ENCODE results near the gene UBE2K.
"Not testable (repeated sequence)": the region's sequence is repeated elsewhere in the genome, so short reads cannot be mapped to it uniquely, and the experiment has no call there.

The UBE2K gene

DNA sequence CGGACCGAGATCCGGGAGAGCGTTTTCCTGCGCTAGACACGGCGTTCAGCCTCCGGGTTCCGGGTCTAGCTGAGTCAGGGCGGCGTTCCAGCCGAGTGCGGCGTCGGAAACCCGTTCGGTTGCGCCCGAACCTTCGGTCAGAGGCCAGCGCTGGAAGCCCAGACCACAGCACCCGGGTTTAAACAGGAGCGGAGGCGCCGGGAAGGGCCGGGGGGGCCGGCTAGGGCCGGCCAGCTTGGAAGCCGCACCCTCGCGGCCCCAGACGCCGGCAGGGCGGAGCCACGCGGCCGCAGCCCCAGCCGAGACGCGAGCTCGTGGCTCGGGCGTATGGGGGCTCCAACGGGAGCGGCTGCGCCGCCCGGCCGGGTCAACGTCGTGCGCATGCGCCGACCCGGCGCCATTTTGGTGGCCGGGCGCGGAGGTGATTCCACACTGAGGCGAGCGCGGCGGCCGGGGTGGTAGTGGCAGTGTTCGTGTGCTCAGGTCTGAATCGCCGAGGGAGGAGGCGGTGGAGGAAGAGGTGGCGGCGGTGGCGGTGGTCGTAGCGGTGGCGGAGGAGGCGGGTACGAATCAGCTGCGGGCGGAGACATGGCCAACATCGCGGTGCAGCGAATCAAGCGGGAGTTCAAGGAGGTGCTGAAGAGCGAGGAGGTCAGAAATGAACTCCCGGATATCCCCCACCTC lies at the start of gene UBE2K:
Gene UBE2K, plus strand, starts transcription at position 397 of the 684 bp plus-strand sequence. Its CDS starts 192 bp downstream, at position 589.
- DNase-seq (ENCODE audit: low read depth in 3 of 3) = peak; percentile 78 to 87 (median 84)

GRCh38 chr4:39648213-39648612 lies 49.7 kb upstream of the UBE2K start:
- DNase-seq (ENCODE audit: low read depth in 3 of 3) = no peak

- no peak for DNase-seq (ENCODE audit: low read depth in 3 of 3)
These were observed 48.9 kb upstream of the UBE2K start for GRCh38 chr4:39648827-39649558.

- no peak for DNase-seq (ENCODE audit: low read depth in 3 of 3)
These were observed 48.2 kb upstream of the UBE2K start for GRCh38 chr4:39649639-39650265.

DNA sequence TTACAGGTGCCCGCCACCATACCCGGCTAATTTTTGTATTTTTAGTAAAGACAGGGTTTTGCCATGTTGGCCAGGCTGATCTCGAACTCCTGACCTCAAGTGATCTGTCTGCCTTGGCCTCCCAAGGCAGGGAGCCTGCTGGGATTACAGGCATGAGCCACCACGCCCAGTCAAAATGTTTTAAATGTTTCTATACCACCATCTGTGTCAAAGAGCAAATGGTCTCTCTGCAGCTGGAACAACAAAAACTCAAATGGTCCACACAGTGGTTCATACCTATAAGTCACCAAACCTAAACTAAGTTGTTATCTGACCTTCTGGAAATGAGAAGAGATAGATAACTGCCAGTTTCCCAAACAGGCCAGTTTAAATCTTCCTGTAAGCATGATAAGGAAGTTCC lies 46.4 kb upstream of the UBE2K start:
- not testable (repeated sequence) for DNase-seq (ENCODE audit: low read depth in 3 of 3)

GRCh38 chr4:39655211-39655610 lies 42.7 kb upstream of the UBE2K start:
- DNase-seq (ENCODE audit: low read depth in 3 of 3) = no peak

GRCh38 chr4:39655876-39656275 lies 42.1 kb upstream of the UBE2K start:
- no peak for DNase-seq (ENCODE audit: low read depth in 3 of 3)

GRCh38 chr4:39656638-39657037 lies 41.3 kb upstream of the UBE2K start:
- not testable (repeated sequence) for DNase-seq (ENCODE audit: low read depth in 3 of 3)

DNA sequence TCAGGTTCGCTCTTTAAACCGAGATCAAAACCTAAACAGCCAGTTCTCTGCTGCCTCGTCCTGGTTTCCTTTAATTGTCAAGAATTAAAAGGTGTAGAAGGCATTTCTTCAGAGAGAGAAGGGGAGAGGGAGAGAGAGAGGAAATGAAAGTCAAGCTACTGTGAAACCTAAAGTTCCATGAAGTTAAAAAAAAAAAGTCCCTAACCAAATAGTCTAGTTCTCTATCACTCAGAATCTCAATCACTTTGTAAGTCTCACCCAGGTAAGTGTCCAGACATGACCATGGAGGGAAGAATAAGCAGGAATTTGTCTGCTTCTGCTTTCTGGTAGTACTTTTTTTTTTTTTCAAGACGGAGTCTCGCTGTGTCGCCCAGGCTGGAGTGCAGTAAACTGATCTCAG lies 40.5 kb upstream of the UBE2K start:
- DNase-seq (ENCODE audit: low read depth in 3 of 3) = no peak

DNA sequence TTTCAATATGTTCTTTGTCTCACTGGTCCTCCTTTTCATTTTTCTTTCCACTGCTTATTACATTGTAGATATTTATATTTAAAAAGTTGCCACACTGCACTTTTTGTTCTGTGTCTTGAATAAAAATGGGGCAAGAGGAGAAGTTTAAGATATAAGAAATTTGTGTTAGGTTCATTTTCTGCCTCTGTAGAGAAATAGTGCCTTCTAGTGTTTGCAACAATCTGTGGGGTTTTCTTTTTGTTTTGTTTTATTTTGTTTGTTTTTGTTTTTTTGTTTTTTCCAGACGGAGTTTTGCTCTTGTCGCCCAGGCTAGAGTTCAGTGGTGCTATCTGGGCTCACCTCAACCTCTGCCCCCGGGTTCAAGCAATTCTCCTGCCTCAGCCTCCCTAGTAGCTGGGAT lies 39.2 kb upstream of the UBE2K start:
- DNase-seq (ENCODE audit: low read depth in 3 of 3) = no peak

DNA sequence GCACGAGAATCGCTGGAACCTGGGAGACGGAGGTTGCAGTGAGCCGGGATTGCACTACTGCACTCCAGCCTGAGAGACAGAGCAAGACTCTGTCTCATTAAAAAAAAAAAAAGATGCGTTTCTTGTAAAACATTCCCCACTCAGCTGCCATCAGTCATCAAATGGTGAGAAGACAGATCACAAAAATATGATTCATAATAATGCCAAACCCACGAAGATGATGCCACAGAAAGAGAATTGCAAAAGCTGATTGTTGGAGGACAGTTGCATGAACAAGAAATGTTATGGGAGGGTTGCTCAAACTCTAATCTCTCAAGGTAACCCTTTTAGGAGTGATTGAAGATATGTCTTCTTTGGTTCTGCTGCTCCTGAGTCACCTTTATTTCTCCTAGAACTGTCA lies 37.9 kb upstream of the UBE2K start:
- DNase-seq (ENCODE audit: low read depth in 3 of 3) = no peak

DNA sequence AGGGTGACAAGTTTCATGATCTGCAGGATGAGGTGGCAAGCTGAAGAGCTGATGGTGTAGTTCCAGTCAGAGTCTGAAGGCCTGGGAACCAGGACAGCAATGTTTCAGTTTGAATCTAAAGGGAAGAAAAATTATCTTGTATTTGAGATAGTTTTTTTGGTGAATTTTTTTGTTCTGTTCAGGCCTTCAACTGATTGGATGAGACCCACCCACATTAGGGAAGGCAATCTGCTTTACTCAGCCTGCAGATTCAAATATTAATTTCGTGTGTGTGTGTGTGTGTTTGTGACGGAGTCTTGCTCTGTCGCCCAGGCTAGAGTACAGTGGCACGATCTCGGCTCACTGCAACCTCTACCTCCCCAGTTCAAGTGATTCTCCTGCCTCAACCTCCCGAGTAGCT lies 37.2 kb upstream of the UBE2K start:
- no peak for DNase-seq (ENCODE audit: low read depth in 3 of 3)

DNA sequence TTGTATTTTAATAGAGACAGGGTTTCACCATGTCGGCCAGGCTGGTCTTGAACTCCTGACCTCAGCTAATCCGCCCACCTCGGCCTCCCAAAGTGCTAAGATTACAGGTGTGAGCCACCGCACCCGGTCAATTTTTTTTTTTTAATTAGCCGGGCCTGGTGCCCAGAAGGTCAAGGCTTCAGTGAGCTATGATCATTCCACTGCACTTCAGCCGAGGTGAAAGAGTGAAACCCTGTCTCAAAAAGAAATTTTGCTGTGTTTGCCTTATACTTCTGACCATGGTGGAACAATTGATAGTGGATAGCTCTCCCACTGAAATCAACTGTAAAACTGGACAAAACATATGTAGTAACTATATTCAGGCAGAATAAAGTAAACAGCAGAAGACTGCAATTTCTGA lies 35.3 kb upstream of the UBE2K start:
- DNase-seq (ENCODE audit: low read depth in 3 of 3) = no peak

DNA sequence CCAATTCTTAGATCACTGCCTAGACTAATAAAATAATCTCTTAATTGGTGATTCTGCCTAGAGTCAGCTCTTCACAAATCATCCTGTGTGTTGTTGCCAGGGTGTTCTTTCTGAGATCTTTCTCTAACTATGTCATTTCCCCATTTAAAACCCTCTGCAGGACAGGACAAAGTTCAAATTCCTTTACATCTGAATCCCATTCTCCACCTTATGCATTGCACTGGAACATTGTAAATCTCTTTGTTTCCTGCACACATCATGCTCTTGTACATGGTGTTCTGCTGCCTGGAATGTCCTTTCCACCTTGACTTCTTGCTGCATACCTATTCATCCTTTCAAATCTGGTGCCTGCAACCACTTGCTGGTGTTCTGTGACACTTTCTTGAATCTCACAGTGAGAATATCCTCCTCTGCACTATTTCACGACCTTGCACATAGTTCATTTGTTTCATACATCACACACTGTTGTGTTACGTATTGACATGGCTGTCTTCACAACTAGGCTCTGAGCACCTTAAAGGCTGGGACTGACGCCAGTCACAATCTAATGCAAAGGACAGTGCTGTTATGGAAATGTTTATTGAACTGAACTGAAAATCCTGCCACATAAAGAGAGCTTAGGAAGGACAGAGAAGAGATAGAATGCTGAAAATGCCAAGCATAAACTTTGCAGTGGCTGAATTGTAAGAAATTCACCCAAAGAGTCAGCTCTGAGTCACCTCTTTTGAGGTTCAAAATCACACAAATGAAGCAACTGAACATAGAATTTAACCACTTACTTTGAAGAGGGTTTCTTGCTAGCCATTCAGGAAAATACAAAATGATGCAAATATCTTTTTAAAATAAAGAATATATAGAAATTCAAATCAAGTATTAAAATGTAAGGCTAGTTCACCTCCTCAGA lies 32.9 kb upstream of the UBE2K start:
- DNase-seq (ENCODE audit: low read depth in 3 of 3) = no peak

- DNase-seq (ENCODE audit: low read depth in 3 of 3) = no peak
These were observed 30.2 kb upstream of the UBE2K start for GRCh38 chr4:39667706-39668105.

- no peak for DNase-seq (ENCODE audit: low read depth in 3 of 3)
These were observed 29.0 kb upstream of the UBE2K start for GRCh38 chr4:39668887-39669286.

GRCh38 chr4:39670296-39670695 lies 27.6 kb upstream of the UBE2K start:
- not testable (repeated sequence) for DNase-seq (ENCODE audit: low read depth in 3 of 3)

- DNase-seq (ENCODE audit: low read depth in 3 of 3) = not testable (repeated sequence)
These were observed 22.3 kb upstream of the UBE2K start for GRCh38 chr4:39675681-39676080.

GRCh38 chr4:39681003-39681402 lies 16.9 kb upstream of the UBE2K start:
- DNase-seq (ENCODE audit: low read depth in 3 of 3) = not testable (repeated sequence)

DNA sequence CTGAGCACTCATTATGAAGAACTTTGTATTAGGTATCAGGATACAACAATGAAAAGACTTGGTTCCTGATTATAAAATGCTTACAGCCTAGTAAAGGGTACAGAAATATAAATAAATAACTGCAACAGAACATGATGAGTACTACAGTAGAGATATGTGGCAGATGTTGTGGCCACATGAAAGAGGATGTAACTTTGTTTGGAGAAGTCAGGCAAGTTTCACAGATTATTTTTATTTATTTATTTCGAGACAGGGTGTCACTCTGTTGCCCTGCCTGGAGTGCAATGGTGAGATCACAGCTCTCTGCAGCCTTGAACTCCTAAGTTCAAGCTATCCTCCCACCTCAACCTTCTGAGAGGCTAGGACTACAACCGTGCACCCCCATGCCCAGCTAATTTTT lies 15.8 kb upstream of the UBE2K start:
- DNase-seq (ENCODE audit: low read depth in 3 of 3) = no peak

DNA sequence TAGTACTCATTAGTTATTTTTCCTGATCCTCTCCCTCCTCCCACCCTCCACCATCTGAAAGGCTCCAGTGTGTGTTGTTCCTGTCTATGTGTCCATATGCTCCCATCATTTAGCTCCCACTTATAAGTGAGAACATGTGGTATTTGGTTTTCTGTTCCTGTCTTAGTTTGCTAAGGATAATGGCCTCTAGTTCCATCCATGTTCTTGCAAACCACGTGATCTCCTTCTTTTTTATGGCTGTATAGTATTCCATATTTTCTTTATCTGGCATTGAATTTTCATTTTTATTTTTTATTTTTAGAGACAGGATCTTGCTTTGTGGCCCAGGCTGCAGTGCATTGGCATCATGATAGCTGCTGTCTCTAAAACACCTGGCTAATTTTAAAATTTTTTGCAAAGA lies 11.9 kb upstream of the UBE2K start:
- no peak for DNase-seq (ENCODE audit: low read depth in 3 of 3)

- no peak for DNase-seq (ENCODE audit: low read depth in 3 of 3)
These were observed 10.9 kb upstream of the UBE2K start for GRCh38 chr4:39687014-39687413.

Measured in stimulated activated CD4-positive, alpha-beta T cell treated with anti-CD3 and anti-CD28 coated beads, TNF-alpha, amount 100 ng/mL, for 4 hours (primary cell).